ENCODE data around the gene SUPT4H1.

DNA sequence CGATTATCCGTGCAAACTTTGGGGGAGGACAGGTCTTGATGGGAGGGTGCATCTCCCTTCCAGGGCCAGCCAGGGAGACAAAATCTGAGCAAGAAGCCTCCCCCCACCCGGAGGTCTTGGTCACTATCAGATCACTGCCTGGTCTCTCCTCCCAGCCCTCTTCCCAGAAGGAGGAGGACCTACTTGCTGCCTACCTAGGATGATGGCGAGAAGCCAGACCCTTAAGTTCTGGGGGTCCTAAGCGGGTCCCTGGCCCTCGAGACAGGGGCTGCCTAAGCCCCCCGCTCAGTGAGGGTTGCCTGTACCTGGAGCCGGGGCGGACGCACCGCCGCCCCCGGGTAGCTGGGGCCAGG lies 28.0 kb downstream of the SUPT4H1 start:
- TF ChIP-seq CTCF (optimal IDR thresholded peaks at IDR 0.05 in 1 of 3, IDR thresholded peaks at IDR 0.05 in 1 of 3, conservative IDR thresholded peaks at IDR 0.05 in 1 of 3; ENCODE audit: extremely low read depth in 1 of 3, insufficient read depth in 2 of 3, low read length in 3 of 3) (no peak), EZH2 (IDR thresholded peaks at IDR 0.05; ENCODE audit: low read length) (peak; percentile 39)
